B cell (primary cell): ENCODE measurements around the gene ABR. TPM values are rescaled to one million over a fixed set of nuclear protein-coding genes. Genes with fewer than 3 reads are reported as not detected.

Experiments
- ATAC-seq: fragments of 200-7000 bp; cut with Tn5 transposase; one replicate; pipeline ENCODE4 v1.10.0; 2021; ENCODE audit warnings: low read depth, mild to moderate bottlenecking, moderate number of reproducible peaks, moderate library complexity
- CTCF ChIA-PET: fragments of 350-600 bp; sonication (Branson Sonifier 250); formaldehyde crosslinking; loops from one replicate; lab custom pipeline; 2021; ENCODE audit warnings: antibody characterized with exemption, inconsistent platforms; lab: Charles Lee
- POLR2A ChIA-PET: fragments of 350-600 bp; sonication (Branson Sonifier 250); formaldehyde crosslinking; loops from one replicate; lab custom pipeline; 2021; ENCODE audit warnings: antibody characterized with exemption; lab: Charles Lee
- DNase-seq: peaks from one replicate; pipeline ENCODE4 v3.0.0; 2013
- H2AFZ ChIP-seq: 2 replicates; pipeline ENCODE4 v1.6.1; 2012; ENCODE audit warnings: mild to moderate bottlenecking, low read depth, low read length; ENCODE audit not compliant: insufficient read depth, poor library complexity, severe bottlenecking
- H3K27ac ChIP-seq, 2 donors: 1 replicate in 1 of 2; 2 replicates in 1 of 2; pipeline ENCODE4 v1.5.1; 2012 to 2013; ENCODE audit warnings: low read length in 2 of 2, mild to moderate bottlenecking in 2 of 2, moderate library complexity in 1 of 2
- H3K27me3 ChIP-seq, 4 experiments: fragments of 200-600 bp in 1 of 4; sonication (generic) in 1 of 4; replicated peaks in 1 of 4; 1 replicate in 2 of 4; 2 replicates in 2 of 4; pipeline versions ENCODE4 v1.6.1 to v1.7.0; 2013 to 2016; ENCODE audit warnings: low read length in 3 of 4, mild to moderate bottlenecking in 2 of 4, mixed read lengths in 1 of 4, moderate library complexity in 1 of 4; ENCODE audit not compliant: insufficient read depth in 4 of 4, control insufficient read depth in 3 of 4; ENCODE audit errors: control extremely low read depth in 1 of 4
- H3K36me3 ChIP-seq, 2 experiments: replicated peaks in 1 of 2; 1 replicate in 1 of 2; 2 replicates in 1 of 2; pipeline versions ENCODE4 v1.6.1 to v1.7.1; 2013; ENCODE audit warnings: low read length in 1 of 2; ENCODE audit not compliant: insufficient read depth in 2 of 2, control insufficient read depth in 1 of 2; ENCODE audit errors: control extremely low read depth in 1 of 2, extremely low read depth in 1 of 2
- H3K4me1 ChIP-seq, 2 donors: fragments of 200-600 bp in 1 of 2; sonication (generic) in 1 of 2; 1 replicate in 1 of 2; 2 replicates in 1 of 2; pipeline versions ENCODE4 v1.5.1 to v1.6.1; 2013 to 2017; ENCODE audit warnings: low read length in 2 of 2; ENCODE audit not compliant: control insufficient read depth in 2 of 2, insufficient read depth in 2 of 2
- H3K4me2 ChIP-seq: replicated peaks from 2 replicates; pipeline ENCODE3; 2012; ENCODE audit warnings: mild to moderate bottlenecking, low read depth, low read length; ENCODE audit not compliant: poor library complexity, severe bottlenecking
- H3K4me3 ChIP-seq, 5 experiments: fragments of 200-600 bp in 1 of 5; sonication (generic) in 1 of 5; 1 replicate in 3 of 5; 2 replicates in 2 of 5; pipeline versions ENCODE4 v1.5.1 to v1.7.0; 2011 to 2016; ENCODE audit warnings: low read length in 4 of 5, mild to moderate bottlenecking in 4 of 5, low read depth in 2 of 5, control low read depth in 1 of 5, moderate library complexity in 1 of 5; ENCODE audit not compliant: insufficient read depth in 1 of 5; ENCODE audit errors: control extremely low read depth in 1 of 5, extremely low read depth in 1 of 5
- H3K79me2 ChIP-seq: fragments of 200-600 bp; sonication (generic); one replicate; pipeline ENCODE4 v1.6.0; 2016; ENCODE audit warnings: low read length; ENCODE audit not compliant: control insufficient read depth, insufficient read depth
- H3K9ac ChIP-seq: fragments of 200-600 bp; sonication (generic); 2 replicates; pipeline ENCODE4 v1.6.1; 2017; ENCODE audit warnings: mild to moderate bottlenecking, low read length, moderate library complexity
- H3K9me3 ChIP-seq, 3 donors: one replicate each; pipeline versions ENCODE4 v1.6.1 to v1.7.1; 2013; ENCODE audit warnings: low read length in 2 of 3; ENCODE audit not compliant: control insufficient read depth in 2 of 3, insufficient read depth in 1 of 3; ENCODE audit errors: control extremely low read depth in 1 of 3
- H4K20me1 ChIP-seq: 2 replicates; pipeline ENCODE4 v1.6.0; 2012; ENCODE audit warnings: mild to moderate bottlenecking, low read length; ENCODE audit not compliant: insufficient read depth, control insufficient read depth, poor library complexity, severe bottlenecking
- H3K27ac Mint-ChIP-seq: one replicate; pipeline ENCODE4 v1.8.0; 2021; ENCODE audit warnings: mixed read lengths
- H3K27me3 Mint-ChIP-seq: one replicate; pipeline ENCODE4 v1.8.0; 2021; ENCODE audit warnings: mixed read lengths
- H3K4me1 Mint-ChIP-seq: one replicate; pipeline ENCODE4 v1.8.0; 2021; ENCODE audit warnings: mixed read lengths
- H3K4me3 Mint-ChIP-seq: one replicate; pipeline ENCODE4 v1.8.0; 2021; ENCODE audit warnings: mixed read lengths
- H3K9me3 Mint-ChIP-seq: one replicate; pipeline ENCODE4 v1.8.0; 2022; ENCODE audit warnings: mixed read lengths; ENCODE audit not compliant: insufficient read depth
- CTCF ChIP-seq: fragments of 200-600 bp; IDR thresholded peaks from one replicate; pipeline ENCODE4 v1.8.0; 2022; ENCODE audit warnings: antibody characterized with exemption, mild to moderate bottlenecking
- EZH2 ChIP-seq: IDR thresholded peaks from 2 replicates; pipeline ENCODE4 v1.6.1; 2012; ENCODE audit warnings: borderline replicate concordance, low read depth, mild to moderate bottlenecking, moderate library complexity, low read length; ENCODE audit not compliant: insufficient read depth, poor library complexity, severe bottlenecking
- WGBS: methylation state at CpG from one replicate; pipeline ENCODE4 v1.1.5; 2013; ENCODE audit warnings: missing lambda C conversion rate; ENCODE audit not compliant: insufficient coverage; 5-methylcytosine and 5-hydroxymethylcytosine counted together
- intact Hi-C: fragments of 100-400 bp; cut with micrococcal nuclease; formaldehyde crosslinking; loops from one replicate; pipeline ENCODE4 v1.10.0; 2022
- polyA plus RNA-seq: library from polyadenylated mRNA; depleted of rRNA; stranded (reverse); fragments of >200 nt; gene quantifications from 2 replicates; pipeline ENCODE4 v1.2.3, GENCODE V29; 2012
- total RNA-seq, 2 donors: library from RNA; stranded (reverse); fragments of 120-200 nt in 1 of 2; gene quantifications; 1 replicate in 1 of 2; 2 replicates in 1 of 2; pipeline versions ENCODE4 v1.2.3 to v1.2.4, GENCODE V29; 2013 to 2022

ABR gene
- total and polyA plus RNA-seq, 2 donors (not counting 1 experiment from before 2014, with no cell fraction given), result 79.8 to 262 TPM

DNA sequence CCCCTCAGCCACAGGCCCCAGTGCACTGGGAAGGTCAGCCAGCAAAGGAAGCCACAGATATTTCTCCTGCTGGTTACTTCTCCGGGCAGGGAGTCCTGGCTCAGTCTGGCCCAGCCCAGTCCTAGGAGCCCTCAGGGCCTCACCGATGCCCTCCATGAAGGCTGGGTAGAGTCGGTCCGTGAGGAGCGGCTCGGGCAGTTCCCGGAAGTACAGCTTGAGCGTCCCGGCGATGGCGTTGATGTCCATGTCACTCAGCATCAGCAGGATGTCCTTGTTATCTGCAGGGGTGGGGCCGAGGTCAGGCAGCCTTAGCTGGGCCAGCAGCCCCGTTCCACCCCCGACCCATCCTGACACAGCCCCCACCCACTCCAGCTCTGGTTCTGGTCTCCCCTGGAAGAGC lies 169.2 kb downstream of the ABR start:
- Histone ChIP-seq H2AFZ (no peak overlapping the region), H3K79me2 (no peaks in the 10 kb centered on the region), H3K36me3 (peaks cover 0 to 52% of the 10 kb centered on the region in 2 experiments), H3K4me2 (no peak overlapping the region), H3K27me3 (no peaks in the 10 kb centered on the region), H3K4me1 (no peaks in the 10 kb centered on the region), H3K9ac (no peak overlapping the region), H3K9me3 (no peaks in the 10 kb centered on the region), H4K20me1 (no peaks in the 10 kb centered on the region), H3K4me3 (no peak overlapping the region), H3K27ac (no peak overlapping the region)
- no peaks in the 10 kb centered on the region for H3K9me3 Mint-ChIP-seq
- no peaks in the 10 kb centered on the region for H3K4me1 Mint-ChIP-seq
- intact Hi-C loops, result no loop called here
- TF ChIP-seq EZH2 (no peak), CTCF (no peak)
- ChIA-PET CTCF (interaction anchor here (0.5 kb wide), 1 partner anchor 14 kb away, joined by 3 read pairs; the partner anchor contains the start of gene TIMM22), POLR2A (no interaction called here)
- H3K27me3 Mint-ChIP-seq, result no peaks in the 10 kb centered on the region
- H3K4me3 Mint-ChIP-seq, result no peak overlapping the region
- H3K27ac Mint-ChIP-seq, result no peak overlapping the region
- ATAC-seq (no peak), DNase-seq (no peak)
- WGBS, result 96% methylated on average over 12 of the region's 14 CpGs

- Histone ChIP-seq H3K27ac (no peak overlapping the region), H3K9ac (no peak overlapping the region), H3K4me2 (no peak overlapping the region), H3K9me3 (no peaks in the 10 kb centered on the region), H3K27me3 (no peaks in the 10 kb centered on the region), H4K20me1 (no peaks in the 10 kb centered on the region), H2AFZ (no peak overlapping the region), H3K4me3 (no peak overlapping the region), H3K4me1 (no peaks in the 10 kb centered on the region), H3K36me3 (peaks cover 0 to 57% of the 10 kb centered on the region in 2 experiments), H3K79me2 (no peaks in the 10 kb centered on the region)
- ChIA-PET POLR2A (no interaction called here), CTCF (no interaction called here)
- no peaks in the 10 kb centered on the region for H3K9me3 Mint-ChIP-seq
- ATAC-seq, result no peak
- H3K27me3 Mint-ChIP-seq, result no peaks in the 10 kb centered on the region
- WGBS, result 97% methylated on average over 9 of the region's 10 CpGs
- intact Hi-C loops, result no loop called here
- no peaks in the 10 kb centered on the region for H3K4me1 Mint-ChIP-seq
- no peak overlapping the region for H3K4me3 Mint-ChIP-seq
- TF ChIP-seq CTCF, result no peak
- no peak for TF ChIP-seq EZH2
- H3K27ac Mint-ChIP-seq, result no peak overlapping the region
- no peak for DNase-seq
Measured at GRCh38 chr17:1010086-1010450, 169.7 kb downstream of the ABR start.
